Esophagus squamous epithelium (tissue), 5 donors: ENCODE measurements around the gene THOC1. TPM values are rescaled to one million over a fixed set of nuclear protein-coding genes. Genes with fewer than 3 reads are reported as not detected.

Experiments used
- DNase-seq: peaks from one replicate; lab custom pipeline; 2025; lab: John Stamatoyannopoulos, UW
- H3K27ac ChIP-seq, 4 donors: fragments of 200-600 bp; sonication (generic); one replicate each; pipeline ENCODE4 v1.5.1; 2016 to 2019; ENCODE audit warnings: mild to moderate bottlenecking in 1 of 4
- H3K27me3 ChIP-seq, 4 donors: fragments of 200-600 bp; sonication (generic); 1 replicate in 3 of 4; 2 replicates in 1 of 4; pipeline versions ENCODE4 v1.5.1 to v1.6.0; 2017 to 2021; ENCODE audit warnings: antibody characterized with exemption in 1 of 4
- H3K36me3 ChIP-seq, 3 donors: fragments of 200-600 bp; sonication (generic); one replicate each; pipeline ENCODE4 v1.5.1; 2016 to 2019
- H3K4me1 ChIP-seq, 3 donors: fragments of 200-600 bp; sonication (generic); one replicate each; pipeline ENCODE4 v1.5.1; 2017 to 2019
- H3K4me3 ChIP-seq, 4 donors: fragments of 200-600 bp; sonication (generic); 1 replicate in 3 of 4; 2 replicates in 1 of 4; pipeline ENCODE4 v1.5.1; 2016 to 2019; ENCODE audit warnings: mild to moderate bottlenecking in 2 of 4, moderate library complexity in 1 of 4
- H3K9me3 ChIP-seq, 3 donors: fragments of 200-600 bp; sonication (generic); one replicate each; pipeline ENCODE4 v1.5.1; 2016 to 2019
- CTCF ChIP-seq, 6 experiments: fragments of 450-650 bp in 4 of 6; fragments of 200-600 bp in 2 of 6; sonication (generic) in 2 of 6; IDR thresholded peaks; one replicate each; pipeline ENCODE4 v1.5.1; 2016 to 2019; ENCODE audit warnings: antibody characterized with exemption in 6 of 6, mild to moderate bottlenecking in 4 of 6, moderate library complexity in 4 of 6
- POLR2A ChIP-seq, 4 donors: fragments of 450-650 bp; IDR thresholded peaks; one replicate each; pipeline ENCODE4 v1.6.1; 2017; ENCODE audit warnings: antibody characterized with exemption in 4 of 4, mild to moderate bottlenecking in 4 of 4, moderate library complexity in 3 of 4
- WGBS, 2 donors: methylation state at CpG; one replicate each; pipeline ENCODE4 v1.1.5; 2018; 5-methylcytosine and 5-hydroxymethylcytosine counted together
- intact Hi-C: fragments of 100-400 bp; cut with DNase I; formaldehyde crosslinking; loops from one replicate; pipeline ENCODE4 v1.15.0; 2022
- total RNA-seq, 4 donors: library from RNA; depleted of rRNA; stranded (reverse); fragments of >200 nt; gene quantifications; one replicate each; pipeline ENCODE4 v1.1.0, GENCODE V29; 2016
- donor health status: DM: yes; HTN: yes; CAD: no.

Gene THOC1
- total RNA-seq, 4 donors from 2014 or later, result 17.6 to 59.7 (median 30.1) TPM

- H3K27ac ChIP-seq, result no peak overlapping the region
- no peak overlapping the region for H3K4me3 ChIP-seq
- no peak for TF ChIP-seq CTCF (IDR thresholded peaks at IDR 0.05)
- no peak for TF ChIP-seq POLR2A (IDR thresholded peaks at IDR 0.05)
- 68 to 80% methylated on average over 6 of the region's 6 CpGs for WGBS, 2 donors
- no peaks in the 10 kb centered on the region for H3K9me3 ChIP-seq
- H3K36me3 ChIP-seq, result no peaks in the 10 kb centered on the region
- intact Hi-C loops, result loop anchor here (10.0 kb wide), 1 partner anchor 329 kb away; no protein-coding TSS in a partner anchor
- H3K27me3 ChIP-seq, result peaks cover 0 to 5% (median 0%) of the 10 kb centered on the region in 4 donors
- DNase-seq, result no peak
- H3K4me1 ChIP-seq, result no peaks in the 10 kb centered on the region
These were observed 18.0 kb upstream of the THOC1 start for GRCh38 chr18:285817-286216.

GRCh38 chr18:275486-275885, 7.6 kb upstream of the THOC1 start:
- Histone ChIP-seq H3K27ac (no peak overlapping the region), H3K36me3 (no peaks in the 10 kb centered on the region), H3K27me3 (peaks cover 0 to 3% (median 0%) of the 10 kb centered on the region in 4 donors), H3K4me1 (peaks cover 0 to 6% (median 0%) of the 10 kb centered on the region in 3 donors), H3K9me3 (peaks cover 0 to 4% (median 0%) of the 10 kb centered on the region in 3 donors), H3K4me3 (no peak overlapping the region)
- TF ChIP-seq CTCF (IDR thresholded peaks at IDR 0.05) (no peak), POLR2A (IDR thresholded peaks at IDR 0.05) (no peak)
- 76 to 92% methylated on average over 2 of the region's 2 CpGs for WGBS, 2 donors
- intact Hi-C loops, result no loop called here
- DNase-seq, result no peak

GRCh38 chr18:274313-274712, 6.5 kb upstream of the THOC1 start:
- DNase-seq, result no peak
- Histone ChIP-seq H3K9me3 (peaks cover 0 to 4% (median 0%) of the 10 kb centered on the region in 3 donors), H3K36me3 (no peaks in the 10 kb centered on the region), H3K27me3 (peaks cover 0 to 3% (median 0%) of the 10 kb centered on the region in 4 donors), H3K27ac (no peak overlapping the region), H3K4me1 (peaks cover under 1 to 12% (median 1%) of the 10 kb centered on the region in 3 donors), H3K4me3 (no peak overlapping the region)
- no peak for TF ChIP-seq CTCF (IDR thresholded peaks at IDR 0.05)
- no peak for TF ChIP-seq POLR2A (IDR thresholded peaks at IDR 0.05)
- intact Hi-C loops, result no loop called here
- 71 to 82% methylated on average over 5 to 7 of the region's 8 CpGs for WGBS, 2 donors

- no peak for DNase-seq
- TF ChIP-seq CTCF (IDR thresholded peaks at IDR 0.05), result no peak
- no peak for TF ChIP-seq POLR2A (IDR thresholded peaks at IDR 0.05)
- intact Hi-C loops, result no loop called here
- no peaks in the 10 kb centered on the region for H3K36me3 ChIP-seq
- no peaks in the 10 kb centered on the region for H3K9me3 ChIP-seq
- H3K4me1 ChIP-seq, result peaks cover 8 to 20% (median 8%) of the 10 kb centered on the region in 3 donors
- H3K4me3 ChIP-seq, result no peak overlapping the region
- H3K27me3 ChIP-seq, result no peaks in the 10 kb centered on the region
- no peak overlapping the region for H3K27ac ChIP-seq
- WGBS, 2 donors, result 87 to 91% methylated on average over 3 of the region's 3 CpGs
These were observed 5.7 kb upstream of the THOC1 start for GRCh38 chr18:273525-273924.

DNA sequence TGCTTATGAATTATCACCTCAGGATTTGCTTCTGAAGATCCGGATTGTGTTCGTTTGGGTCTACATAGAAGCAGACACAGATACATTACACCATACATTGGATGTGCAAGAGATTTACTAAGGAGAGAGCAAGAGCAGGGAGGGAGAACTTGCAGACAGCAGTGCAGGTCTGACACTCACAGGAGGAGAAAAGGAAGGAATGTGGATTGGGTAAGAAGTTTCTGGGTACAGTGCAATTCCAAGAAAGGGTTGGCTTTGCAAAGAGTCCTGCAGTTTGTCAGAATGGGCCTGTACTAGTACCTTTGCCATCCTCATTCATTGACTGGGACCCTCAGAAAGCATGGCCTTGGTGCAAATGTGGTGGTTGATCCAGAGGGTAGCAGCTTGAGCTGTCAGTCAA, 4.8 kb upstream of the THOC1 start:
- H3K4me1 ChIP-seq, result peaks cover 8 to 21% (median 8%) of the 10 kb centered on the region in 3 donors
- TF ChIP-seq POLR2A (IDR thresholded peaks at IDR 0.05) (no peak), CTCF (IDR thresholded peaks at IDR 0.05) (no peak)
- H3K9me3 ChIP-seq, result no peaks in the 10 kb centered on the region
- intact Hi-C loops, result no loop called here
- H3K27me3 ChIP-seq, result no peaks in the 10 kb centered on the region
- no peak overlapping the region for H3K27ac ChIP-seq
- no peak for DNase-seq
- no peak overlapping the region for H3K4me3 ChIP-seq
- no peaks in the 10 kb centered on the region for H3K36me3 ChIP-seq
- WGBS, 2 donors, result 18 to 61% methylated on average over 2 of the region's 2 CpGs
